ENCODE data around the gene ADCK2.
"Not testable (repeated sequence)": the region's sequence is repeated elsewhere in the genome, so short reads cannot be mapped to it uniquely, and the experiment has no call there.

ADCK2 gene

GRCh38 chr7:140734096-140734495, 61.4 kb downstream of the ADCK2 start:
- no peak for DNase-seq (ENCODE audit: low read depth in 2 of 2)

- no peak for DNase-seq (ENCODE audit: low read depth in 2 of 2)
These were observed 62.0 kb downstream of the ADCK2 start for GRCh38 chr7:140734729-140735128.

- no peak for DNase-seq (ENCODE audit: low read depth in 2 of 2)
These were observed 65.5 kb downstream of the ADCK2 start for GRCh38 chr7:140738280-140738679.

- DNase-seq (ENCODE audit: low read depth in 2 of 2), result not testable (repeated sequence)
These were observed 70.5 kb downstream of the ADCK2 start for GRCh38 chr7:140743255-140743654.

GRCh38 chr7:140744005-140744404, 71.3 kb downstream of the ADCK2 start:
- no peak for DNase-seq (ENCODE audit: low read depth in 2 of 2)
